GM21526 (cell line): Measurements from ENCODE around the gene DMAC2L.
"Not testable (repeated sequence)": the region's sequence is repeated elsewhere in the genome, so short reads cannot be mapped to it uniquely, and the experiment has no call there.

Experiments
- ATAC-seq: cut with Tn5 transposase; IDR thresholded peaks from one replicate; pipeline ENCODE4 v1.9.1; 2021; ENCODE audit warnings: moderate library complexity; ENCODE audit not compliant: unreplicated experiment, low FRiP score

DMAC2L gene

DNA sequence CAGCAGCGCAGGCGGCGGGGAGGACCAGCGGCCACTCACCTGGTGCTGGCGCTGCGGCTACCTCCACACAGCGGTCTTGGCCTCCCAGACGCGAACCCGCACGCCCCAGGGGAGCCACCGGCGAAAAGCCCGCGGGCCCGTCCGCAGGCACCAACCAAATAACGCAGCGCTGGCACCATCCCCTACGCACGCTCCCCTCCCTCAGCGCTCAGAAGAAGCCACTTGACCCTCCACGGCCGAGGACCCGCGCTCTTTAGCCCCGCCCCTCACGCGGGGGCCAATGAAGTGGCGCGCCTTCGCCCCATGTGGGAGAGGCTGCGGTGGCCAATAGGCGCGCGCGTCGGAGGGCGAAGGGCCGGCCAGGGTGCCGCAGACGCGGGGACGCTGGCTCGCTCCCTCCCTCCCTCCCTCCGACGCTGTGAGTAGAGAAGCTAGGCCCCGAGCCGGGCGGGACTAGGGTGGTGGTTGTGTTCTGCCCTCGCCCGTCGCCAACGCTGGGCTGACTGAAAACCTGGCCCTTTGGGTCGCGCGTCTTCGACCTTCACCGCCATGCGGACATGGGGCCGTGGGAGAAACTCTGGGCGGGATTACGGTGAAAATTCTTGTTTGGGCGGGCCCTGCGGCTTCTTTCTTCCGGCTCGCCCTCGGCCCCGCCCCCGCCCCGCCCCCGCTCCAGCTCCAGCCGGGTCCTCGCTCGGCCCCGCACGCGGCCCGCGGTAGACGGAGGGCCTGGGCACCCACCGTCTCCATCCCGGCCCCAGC is at the start of gene DMAC2L, which contains the start of gene L2HGDH:
Gene DMAC2L (plus strand): TSS at position 353 of the 762 bp plus-strand sequence. CDS start 9,164 bp downstream, outside the sequence.
Gene L2HGDH (minus strand): TSS at position 258 of the 762 bp plus-strand sequence. CDS start 79 bp downstream, at position 179.
- ATAC-seq = peak; percentile 91

DNA sequence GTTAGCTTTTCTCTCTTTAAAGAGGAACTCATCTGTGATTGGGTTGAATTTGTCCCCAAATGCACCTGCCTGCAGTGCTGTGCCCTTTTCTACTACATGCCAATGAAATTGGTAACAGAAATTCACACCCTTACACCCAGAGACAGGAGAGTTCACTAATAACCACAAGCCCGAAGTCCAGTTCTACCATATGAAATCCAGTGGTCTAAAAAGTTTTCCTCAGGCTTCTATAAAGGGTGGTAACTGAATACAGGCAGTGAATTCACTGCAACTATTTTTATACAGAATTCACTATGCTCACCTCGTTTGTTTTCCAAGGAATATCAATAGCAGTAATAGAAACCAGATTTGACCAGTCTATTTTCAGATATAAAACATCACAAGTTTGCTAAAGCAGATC is 49.3 kb upstream of the DMAC2L start:
- no peak for ATAC-seq

DNA sequence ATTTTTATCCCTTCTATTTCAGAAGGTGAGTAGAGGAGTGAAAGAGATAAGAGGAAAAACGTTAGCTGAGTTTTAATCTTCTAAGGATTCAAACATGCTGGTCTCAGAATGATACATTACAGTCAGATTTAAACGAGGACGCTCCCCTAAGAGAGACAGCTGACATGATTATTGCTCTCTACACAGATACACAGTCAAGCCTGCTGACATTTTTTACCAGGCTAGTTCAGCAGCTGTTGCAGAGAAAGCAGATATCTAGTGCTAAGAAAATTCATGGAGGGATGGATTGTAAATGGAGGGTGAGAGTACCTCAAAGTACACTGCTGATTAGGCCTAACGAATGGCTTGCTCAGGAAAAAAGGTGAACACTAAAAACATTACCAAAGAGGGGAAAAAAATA is 48.8 kb upstream of the DMAC2L start:
- ATAC-seq = no peak

DNA sequence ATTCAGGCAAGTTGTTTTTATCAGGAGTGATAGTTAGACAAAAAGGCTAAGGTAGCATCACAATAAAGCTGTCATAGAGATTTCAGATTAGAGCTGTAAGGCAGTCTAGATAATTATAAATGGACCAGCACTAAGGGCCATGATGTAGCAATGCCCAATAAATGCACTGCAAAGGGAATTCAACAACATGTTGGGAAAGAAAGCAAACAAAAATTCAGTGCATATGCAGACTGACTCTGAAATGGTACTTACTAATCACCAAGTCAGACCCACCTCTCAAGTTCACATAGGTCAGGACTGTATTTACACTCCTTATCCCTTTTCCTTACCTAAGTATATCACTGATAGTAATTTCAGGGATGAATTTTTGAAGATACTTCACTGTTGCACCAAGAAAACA is 47.1 kb upstream of the DMAC2L start:
- ATAC-seq = no peak

DNA sequence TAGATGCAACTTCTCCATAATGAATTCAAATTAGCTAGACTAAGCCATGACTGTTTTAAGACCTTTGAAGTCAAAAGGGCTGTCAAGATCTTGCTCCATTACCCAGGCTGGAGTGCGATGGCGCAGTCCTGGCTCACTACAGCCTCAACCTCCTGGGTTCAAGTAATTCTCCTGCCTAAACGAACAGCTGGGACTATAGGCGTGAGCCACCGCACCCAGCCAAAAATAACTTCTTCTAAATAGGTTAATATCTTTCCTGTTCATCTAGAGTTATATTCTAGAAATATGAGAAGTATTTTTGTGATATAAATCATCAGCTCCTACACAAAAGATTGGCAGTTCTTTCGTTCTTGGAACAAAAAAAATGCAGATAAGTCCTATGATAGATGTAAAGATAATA is 41.2 kb upstream of the DMAC2L start:
- no peak for ATAC-seq

GRCh38 chr14:50272498-50272897 is 39.6 kb upstream of the DMAC2L start:
- no peak for ATAC-seq

DNA sequence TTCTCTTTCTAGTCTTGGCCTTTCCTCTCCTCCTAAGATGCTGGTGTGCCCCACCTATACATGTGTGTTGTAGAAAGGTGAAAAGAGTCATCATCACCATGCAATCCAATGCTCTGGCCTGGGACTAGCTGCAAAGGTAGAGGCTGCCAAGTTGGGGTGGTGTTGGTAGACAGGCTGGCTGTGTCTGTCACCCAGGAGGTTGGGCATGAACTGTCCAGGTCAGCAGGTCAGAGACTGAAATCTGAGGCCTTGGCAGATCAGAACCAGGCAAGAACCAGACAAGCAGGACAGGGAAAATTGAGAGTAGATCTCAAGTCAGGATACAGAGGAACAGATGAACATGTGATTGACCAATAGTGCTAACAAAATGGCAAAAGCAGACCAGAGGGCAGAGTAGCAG is 26.3 kb upstream of the DMAC2L start:
- no peak for ATAC-seq

- no peak for ATAC-seq
These were observed 24.0 kb upstream of the DMAC2L start for GRCh38 chr14:50288146-50288545.

DNA sequence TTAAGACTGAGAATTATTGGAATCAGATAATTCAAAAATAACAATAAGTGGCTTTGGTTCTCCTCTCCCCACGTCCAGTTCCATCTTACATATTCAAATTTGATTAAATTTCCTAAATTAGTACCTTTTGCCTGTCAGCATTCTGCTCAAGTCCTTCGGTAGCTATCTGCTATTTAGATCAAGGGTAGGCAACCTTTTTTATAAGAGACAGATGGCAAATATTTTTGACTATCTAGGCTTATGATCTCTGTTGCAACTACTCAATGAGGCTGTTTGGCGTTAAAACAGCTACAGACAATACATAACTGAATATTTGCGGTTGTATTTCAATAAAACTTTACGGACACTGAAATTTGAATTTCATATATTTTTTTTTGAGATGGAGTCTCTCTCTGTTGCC is 21.8 kb upstream of the DMAC2L start:
- no peak for ATAC-seq

- ATAC-seq = no peak
These were observed 12.5 kb upstream of the DMAC2L start for GRCh38 chr14:50299585-50299984.

- no peak for ATAC-seq
These were observed 10.2 kb upstream of the DMAC2L start for GRCh38 chr14:50301914-50302313.

- no peak for ATAC-seq
These were observed 8.2 kb upstream of the DMAC2L start for GRCh38 chr14:50303744-50304471.

DNA sequence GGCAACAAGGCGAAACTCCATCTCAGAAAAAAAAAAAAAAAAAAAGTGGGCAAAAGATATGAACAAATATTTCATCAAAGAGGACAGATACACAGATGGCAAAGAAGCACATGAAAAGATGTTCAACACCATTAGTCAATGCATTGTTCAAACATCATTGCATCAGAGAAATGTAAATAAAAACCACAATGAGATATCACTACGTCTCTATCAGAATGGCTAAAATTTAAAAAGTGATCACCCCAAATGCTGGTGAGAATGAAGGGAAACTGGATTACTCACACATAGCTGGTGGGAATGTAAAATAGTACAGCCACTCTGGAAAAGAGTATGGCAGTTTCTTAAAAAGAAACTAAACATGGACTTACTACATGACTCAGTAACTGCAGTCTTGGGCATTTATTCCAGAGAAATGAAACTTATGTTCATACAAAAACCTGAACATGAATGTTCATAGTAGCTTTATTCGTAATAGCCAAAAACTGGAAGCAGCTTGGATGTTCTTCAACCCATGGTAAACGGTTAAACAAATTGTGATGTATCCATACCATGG is 3.7 kb upstream of the DMAC2L start:
- no peak for ATAC-seq

DNA sequence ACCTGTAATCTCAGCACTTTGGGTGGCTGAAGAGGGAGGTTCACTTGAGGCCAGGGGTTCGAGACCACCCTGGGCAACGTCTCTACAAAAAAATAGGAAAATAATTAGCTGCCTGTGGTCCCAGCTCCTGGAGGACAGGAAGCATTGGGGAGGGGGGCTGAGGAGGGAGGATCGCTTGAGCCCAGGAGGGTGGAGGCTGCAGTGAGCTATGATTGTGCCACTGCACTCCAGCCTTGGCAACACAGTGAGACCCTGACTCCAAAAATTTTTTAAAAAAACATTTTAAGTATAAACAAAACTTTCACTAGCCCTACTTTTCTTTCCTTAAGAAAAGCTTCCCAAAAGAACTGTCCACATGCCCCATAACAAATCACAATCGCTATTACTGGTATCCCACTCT is 1.7 kb upstream of the DMAC2L start:
- ATAC-seq = no peak

DNA sequence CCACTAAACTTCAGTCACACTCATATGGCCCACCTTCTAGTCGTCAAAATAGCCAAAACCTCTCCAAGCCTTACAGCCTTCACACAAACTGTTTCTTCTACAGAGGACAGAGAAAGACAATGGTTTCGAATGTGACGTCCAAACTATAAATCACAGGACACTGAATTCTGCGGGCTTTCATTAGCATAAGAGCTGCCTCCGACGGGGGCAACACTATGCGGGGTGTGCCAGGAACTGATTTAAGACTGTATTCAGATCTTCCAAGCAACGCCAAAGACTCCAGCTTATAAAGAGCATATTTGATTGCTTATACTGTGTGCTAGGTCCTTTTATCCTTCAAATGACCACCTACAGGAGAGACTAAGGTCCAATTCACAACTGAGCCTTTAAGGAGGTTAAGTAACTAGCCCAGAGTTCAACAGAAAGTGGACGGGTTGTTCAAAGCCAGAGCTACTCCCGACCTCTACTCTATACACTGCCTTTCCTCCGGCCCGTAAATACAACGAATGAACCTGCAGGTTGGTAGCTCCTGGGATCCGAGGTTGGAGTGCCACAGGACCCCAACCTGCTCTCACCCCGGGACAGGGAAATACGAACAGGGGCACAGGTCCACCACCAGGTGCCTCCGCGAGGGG is 670 bp upstream of the DMAC2L start:
- ATAC-seq = peak; percentile 23

GRCh38 chr14:50312734-50313054 is 570 bp downstream of the DMAC2L start:
- ATAC-seq = peak; percentile 3

- ATAC-seq = not testable (repeated sequence)
These were observed 2.0 kb downstream of the DMAC2L start for GRCh38 chr14:50314098-50314497.

GRCh38 chr14:50318031-50318626 is 6.0 kb downstream of the DMAC2L start:
- ATAC-seq = no peak

- ATAC-seq = no peak
These were observed 7.2 kb downstream of the DMAC2L start for GRCh38 chr14:50319293-50319692.

GRCh38 chr14:50319721-50320120 is 7.6 kb downstream of the DMAC2L start:
- no peak for ATAC-seq

DNA sequence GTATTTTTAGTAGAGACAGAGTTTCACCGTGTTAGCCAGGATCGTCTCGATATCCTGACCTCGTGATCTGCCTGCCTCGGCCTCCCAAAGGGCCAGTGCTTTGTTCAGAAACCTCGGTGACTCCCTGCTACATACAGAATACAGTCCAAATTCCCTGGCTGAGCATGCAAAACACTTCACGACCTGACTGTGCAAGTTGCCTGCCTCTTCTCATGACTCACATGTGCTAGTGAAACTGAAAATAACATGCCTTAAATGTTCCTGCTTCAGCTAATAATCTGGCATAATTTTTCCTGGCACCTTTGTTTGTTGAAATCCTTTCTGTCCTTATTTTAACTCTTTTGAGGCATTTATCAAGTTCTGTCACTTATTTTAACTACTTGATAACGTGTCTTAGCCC is 8.2 kb downstream of the DMAC2L start:
- no peak for ATAC-seq
